H1 (cell line): ENCODE data around the gene COLEC11. TPM values are rescaled to one million over a fixed set of nuclear protein-coding genes. Genes with fewer than 3 reads are reported as not detected.

Experiments used
- SIX5 ChIP-seq: IDR thresholded peaks from 2 replicates; pipeline ENCODE4 v1.6.1; 2011; ENCODE audit warnings: mild to moderate bottlenecking, low read depth, low read length
- polyA plus RNA-seq, 7 experiments: library from polyadenylated mRNA; depleted of rRNA in 3 of 7; stranded (reverse) in 5 of 7; unstranded in 2 of 7; fragments of >200 nt in 5 of 7; fragments of 200-250 nt in 2 of 7; gene quantifications; 1 replicate in 5 of 7; 2 replicates in 1 of 7; 4 replicates in 1 of 7; pipeline versions ENCODE4 v1.2.1 to v1.2.3, GENCODE V29; 2011 to 2013; ENCODE audit warnings: missing spikeins in 2 of 7, mixed read lengths in 2 of 7
- total RNA-seq: library from RNA; stranded (reverse); fragmentation: NEBNext Ultra II Directional; extraction: Animal tissue kit (Norgen Biotek cat#: 25700); gene quantifications from 2 replicates; pipeline ENCODE4 v1.2.1, GENCODE V29; 2021

The COLEC11 gene
- total and polyA plus RNA-seq, 2 of the 8 experiments (the other 6 are each of a cell fraction or from before 2014, with no cell fraction given): 0.47 to 0.80 TPM

GRCh38 chr2:3644246-3644525 lies 49.3 kb downstream of the COLEC11 start (continued):
- no peak for TF ChIP-seq SIX5
